Measurements from ENCODE around the gene RPL35A.

RPL35A gene

DNA sequence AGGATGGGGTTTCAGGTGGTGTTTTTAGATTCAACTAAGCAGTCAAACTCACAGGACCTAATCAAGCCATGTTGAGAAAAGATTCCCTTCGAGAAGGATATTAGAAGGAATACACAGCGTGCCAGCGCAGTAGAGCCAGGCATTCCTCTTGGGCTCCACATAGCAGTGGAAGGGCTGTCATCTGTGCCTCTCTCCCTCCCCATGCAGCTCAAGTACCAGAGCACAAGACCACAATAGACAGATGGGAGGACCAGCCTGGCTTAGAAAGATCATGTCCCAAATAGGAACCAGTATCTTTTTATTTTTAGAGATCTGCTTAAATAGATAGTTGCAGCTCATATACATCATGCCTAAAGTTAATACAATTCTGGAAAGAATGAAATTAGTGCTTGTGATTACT lies 47.9 kb downstream of the RPL35A start:
- Histone ChIP-seq H3K27ac (no peak overlapping the region), H3K36me3 (ENCODE audit: control insufficient read depth, insufficient read depth, low read length) (no peaks in the 10 kb centered on the region), H3K4me2 (ENCODE audit: low read length) (no peak overlapping the region), H3K4me3 (ENCODE audit: low read depth, low read length) (no peak overlapping the region), H3K4me1 (no peaks in the 10 kb centered on the region), H3K9ac (no peak overlapping the region), H2AFZ (no peak overlapping the region), H3K27me3 (ENCODE audit: control insufficient read depth, insufficient read depth, low read length) (no peaks in the 10 kb centered on the region), H3K9me3 (ENCODE audit: control insufficient read depth, low read length) (no peaks in the 10 kb centered on the region), H3K79me2 (no peaks in the 10 kb centered on the region)
- no peak for TF ChIP-seq CTCF (IDR thresholded peaks at IDR 0.05)
